CD4-positive, alpha-beta T cell treated with Interleukin-6 at 100 ng/mL for 8 hours (primary cell): ENCODE results near the gene GPHN.

Experiments
- DNase-seq: peaks from one replicate; pipeline ENCODE4 v3.0.0-alpha.2; 2020; ENCODE audit warnings: mixed read lengths, low spot score

The GPHN gene

DNA sequence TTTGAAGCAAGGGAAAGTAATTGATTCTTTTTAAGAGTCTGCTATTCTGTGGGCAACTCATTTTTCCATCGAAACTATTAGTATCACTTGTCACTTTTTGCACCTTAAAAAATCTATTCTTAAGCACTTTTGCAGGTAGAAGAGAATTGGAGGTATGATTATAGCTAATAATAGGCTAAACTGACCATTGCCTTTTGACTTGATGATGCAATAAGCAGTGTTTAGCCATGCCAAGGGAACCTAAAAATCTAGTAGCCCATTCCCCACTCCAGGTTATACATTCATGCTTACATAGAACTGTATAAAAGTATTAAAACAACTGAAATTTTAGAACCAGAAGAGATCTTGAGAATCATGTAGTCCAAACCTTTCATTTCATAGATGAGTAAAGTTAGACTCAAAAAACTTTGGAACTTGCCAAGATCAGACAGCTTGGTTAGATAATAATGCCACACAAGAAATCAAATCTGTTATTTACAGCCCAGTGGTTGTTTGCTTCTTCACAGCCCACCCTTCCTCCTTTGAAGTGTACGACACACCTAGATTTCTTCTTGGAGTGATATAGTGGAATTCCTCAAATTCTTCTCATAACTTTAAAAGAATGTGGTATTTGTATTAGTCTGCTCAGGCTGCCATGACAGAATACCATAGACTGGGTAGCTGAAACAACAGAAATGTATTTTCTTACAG lies 659.6 kb downstream of the GPHN start:
- no peak for DNase-seq

GRCh38 chr14:67168110-67168441 lies 660.1 kb downstream of the GPHN start:
- no peak for DNase-seq

- no peak for DNase-seq
These were observed 662.7 kb downstream of the GPHN start for GRCh38 chr14:67170660-67171059.

DNA sequence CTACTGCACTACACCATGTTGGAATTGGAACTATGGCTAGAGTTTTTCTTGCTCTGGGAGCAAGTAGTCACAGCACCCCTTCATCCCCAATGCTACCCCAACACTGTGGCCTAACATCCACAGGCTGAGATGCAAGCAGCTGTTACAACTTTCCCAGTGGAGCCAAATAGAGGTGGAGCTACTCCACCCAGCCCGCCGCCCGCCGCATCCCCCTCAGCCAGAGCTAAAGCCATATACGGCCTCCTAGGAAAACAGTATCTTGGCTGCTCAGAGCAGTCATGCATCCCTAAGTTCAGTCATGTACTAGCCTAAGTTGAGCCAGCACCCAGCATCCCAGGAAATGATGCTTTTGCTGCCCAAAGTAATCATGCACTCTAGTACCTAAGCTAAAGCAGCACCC lies 664.1 kb downstream of the GPHN start:
- no peak for DNase-seq

GRCh38 chr14:67172520-67172919 lies 664.6 kb downstream of the GPHN start:
- DNase-seq = no peak

- DNase-seq = no peak
These were observed 665.8 kb downstream of the GPHN start for GRCh38 chr14:67173719-67174118.

- no peak for DNase-seq
These were observed 678.3 kb downstream of the GPHN start for GRCh38 chr14:67186172-67186768.

DNA sequence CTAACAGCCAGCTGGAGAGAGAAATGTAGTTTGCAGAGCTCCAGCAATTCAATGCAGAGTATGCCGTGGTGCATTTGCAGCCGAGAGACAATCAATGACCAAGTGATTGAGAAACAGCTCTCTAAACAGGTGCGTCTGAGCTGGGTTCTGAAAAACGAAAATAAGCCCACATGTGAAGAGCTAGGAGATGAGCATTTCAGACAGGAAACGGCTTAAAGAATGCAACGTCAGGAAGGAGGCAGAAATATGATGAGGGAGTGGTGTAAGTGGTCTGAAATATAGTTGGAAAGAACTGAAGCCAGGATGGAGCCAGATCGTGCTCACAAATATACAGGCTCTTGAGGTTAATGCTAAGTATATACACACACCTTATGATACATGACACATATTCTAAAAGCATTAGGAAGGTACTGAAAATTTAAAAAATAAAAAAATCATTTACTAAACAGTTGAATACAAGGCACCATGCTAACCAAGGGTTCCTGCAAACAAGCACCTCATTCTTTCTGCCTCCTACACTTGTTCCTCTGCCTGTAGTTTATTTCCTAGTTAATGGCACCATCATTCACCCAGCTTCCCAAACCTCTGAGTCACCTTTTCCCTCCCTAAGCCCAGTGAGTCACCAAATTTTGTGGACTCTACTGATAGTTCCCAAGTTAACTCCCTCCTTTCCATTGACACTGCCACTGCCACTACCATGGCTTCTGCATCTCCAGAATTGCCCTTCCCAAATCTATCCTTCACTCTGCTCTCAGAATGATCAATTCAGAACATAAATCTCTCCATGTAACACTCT lies 679.0 kb downstream of the GPHN start:
- no peak for DNase-seq

- DNase-seq = no peak
These were observed 679.9 kb downstream of the GPHN start for GRCh38 chr14:67187826-67188225.

- DNase-seq = no peak
These were observed 680.4 kb downstream of the GPHN start for GRCh38 chr14:67188326-67188725.

DNA sequence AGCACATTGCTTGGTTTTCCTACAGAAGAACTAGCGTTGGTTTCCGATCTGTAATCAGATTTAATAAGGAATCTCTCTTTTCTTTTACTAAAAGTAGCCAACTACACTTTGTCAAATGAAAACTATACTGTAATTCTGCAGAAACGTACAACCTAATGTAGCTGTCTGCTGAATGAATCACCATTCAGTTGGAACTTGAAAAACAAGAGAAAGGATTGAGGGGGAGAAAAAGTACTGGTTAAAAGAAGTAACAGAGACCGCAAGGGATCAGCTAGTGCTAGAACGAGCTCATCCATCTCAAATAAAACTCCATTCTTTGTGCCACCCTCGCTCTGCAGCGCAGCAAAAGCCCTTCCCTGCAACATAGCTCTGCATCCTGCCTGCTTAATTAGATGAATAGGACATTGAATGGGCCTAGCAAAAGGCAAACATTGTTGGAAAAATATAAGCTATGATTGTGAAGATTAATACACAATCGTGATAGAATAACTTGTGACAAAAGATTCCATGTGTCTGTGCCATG lies 683.9 kb downstream of the GPHN start:
- DNase-seq = no peak

GRCh38 chr14:67192366-67192765 lies 684.4 kb downstream of the GPHN start:
- DNase-seq = no peak

DNA sequence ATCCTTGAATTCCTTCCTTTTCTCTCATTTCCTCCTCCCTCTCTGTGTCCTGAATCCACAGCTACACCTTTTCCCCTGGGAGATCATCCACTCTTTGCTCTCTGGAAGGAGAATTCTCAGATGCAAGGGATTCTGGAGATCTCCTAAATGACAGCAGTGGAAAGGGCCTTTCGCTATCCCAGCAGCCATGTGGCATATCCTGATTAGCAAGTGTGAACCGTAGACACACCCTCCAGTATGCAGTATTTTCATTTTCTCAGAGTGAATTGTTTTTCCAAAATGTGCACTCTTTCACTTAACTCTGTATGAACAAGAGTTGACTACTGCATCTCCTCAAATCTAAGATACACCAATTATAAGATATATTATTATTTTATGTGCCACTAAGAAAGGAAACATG lies 687.3 kb downstream of the GPHN start:
- DNase-seq = no peak

GRCh38 chr14:67199016-67199415 lies 691.1 kb downstream of the GPHN start:
- no peak for DNase-seq

- DNase-seq = no peak
These were observed 699.9 kb downstream of the GPHN start for GRCh38 chr14:67207810-67208209.

- DNase-seq = no peak
These were observed 710.2 kb downstream of the GPHN start for GRCh38 chr14:67218126-67218525.

DNA sequence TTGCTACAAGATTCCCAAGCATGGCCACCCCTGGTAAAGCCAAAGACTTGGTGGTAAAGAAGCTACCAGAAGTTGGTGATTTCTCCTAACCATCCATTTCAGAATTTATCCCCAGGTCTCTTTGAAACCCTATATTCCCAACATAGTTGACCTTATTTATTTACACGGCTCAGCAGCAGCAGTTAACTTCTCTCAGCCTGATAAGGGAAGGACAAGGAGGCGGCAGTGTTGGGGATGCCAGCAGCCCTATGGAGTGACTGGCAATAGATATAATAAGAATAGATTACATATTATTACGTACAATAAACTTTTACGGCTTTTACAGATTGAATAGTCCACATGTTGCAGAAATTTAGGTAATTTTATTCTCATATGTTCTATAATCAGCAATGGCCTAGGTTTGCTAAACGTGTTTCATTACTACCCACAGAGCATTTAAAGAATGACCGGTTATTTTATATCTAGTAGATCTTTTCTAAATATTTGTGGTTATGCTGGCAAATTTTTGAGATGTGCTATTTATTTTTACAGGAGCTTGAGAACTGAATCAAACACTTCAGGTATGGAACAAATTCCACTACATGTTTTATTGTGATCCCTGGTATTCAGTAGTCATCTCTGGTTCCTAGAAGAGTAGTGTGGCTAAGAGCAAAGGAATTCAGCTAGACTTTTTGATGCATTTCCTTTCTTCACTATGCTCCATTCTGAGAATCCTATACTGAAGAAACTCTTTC lies 713.5 kb downstream of the GPHN start:
- DNase-seq = no peak

- DNase-seq = no peak
These were observed 714.0 kb downstream of the GPHN start for GRCh38 chr14:67221982-67222328.

- DNase-seq = no peak
These were observed 717.6 kb downstream of the GPHN start for GRCh38 chr14:67225523-67225922.

GRCh38 chr14:67228325-67228984 lies 720.5 kb downstream of the GPHN start:
- DNase-seq = no peak
